Activated T-cell treated with anti-CD3 and anti-CD28 coated beads, Interleukin-2, amount 50 U/mL, for 24 hours (primary cell): ENCODE measurements around the gene PPP5C.
"Not testable (repeated sequence)": the region's sequence is repeated elsewhere in the genome, so short reads cannot be mapped to it uniquely, and the experiment has no call there.

ENCODE experiments used
- DNase-seq: peaks from one replicate; pipeline ENCODE4 v3.0.0-alpha.2; 2020
- H3K27ac Mint-ChIP-seq: 2 replicates; pipeline ENCODE4 v1.8.0; 2020; ENCODE audit warnings: mild to moderate bottlenecking, mixed read lengths
- H3K27me3 Mint-ChIP-seq: 2 replicates; pipeline ENCODE4 v1.8.0; 2020; ENCODE audit warnings: mixed read lengths
- H3K36me3 Mint-ChIP-seq: 2 replicates; pipeline ENCODE4 v1.8.0; 2020; ENCODE audit warnings: low read depth, mixed read lengths
- H3K4me1 Mint-ChIP-seq: 2 replicates; pipeline ENCODE4 v1.8.0; 2020; ENCODE audit warnings: low read depth, mixed read lengths
- H3K4me3 Mint-ChIP-seq: 2 replicates; pipeline ENCODE4 v1.8.0; 2020; ENCODE audit warnings: mild to moderate bottlenecking, moderate library complexity, mixed read lengths
- H3K9me3 Mint-ChIP-seq: 2 replicates; pipeline ENCODE4 v1.8.0; 2020; ENCODE audit warnings: mixed read lengths

The PPP5C gene

DNA sequence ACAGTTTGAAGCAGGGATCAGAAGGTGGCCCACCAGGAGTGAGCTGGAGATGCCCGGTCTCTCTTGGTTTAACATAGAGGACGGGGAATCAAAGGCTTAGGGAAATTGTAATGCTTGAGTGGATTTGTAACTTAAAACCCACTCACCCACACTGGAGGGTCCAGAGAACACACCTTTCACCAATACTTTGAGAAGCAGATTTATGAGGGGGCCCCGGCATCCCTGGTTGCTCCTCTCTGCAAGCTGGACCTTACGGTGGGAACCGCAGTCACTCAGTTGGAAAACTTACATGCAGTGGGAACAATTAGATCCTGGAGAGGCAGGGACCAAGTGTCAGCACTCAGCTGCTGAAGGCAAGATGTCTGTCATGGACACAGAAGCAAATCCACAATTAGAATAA, 20.5 kb downstream of the PPP5C start:
- H3K4me1 Mint-ChIP-seq = peaks cover 44% of the 10 kb centered on the region
- peaks cover 79% of the 10 kb centered on the region for H3K36me3 Mint-ChIP-seq
- H3K4me3 Mint-ChIP-seq = no peak overlapping the region
- H3K27ac Mint-ChIP-seq = no peak overlapping the region
- H3K27me3 Mint-ChIP-seq = no peaks in the 10 kb centered on the region
- DNase-seq = no peak
- H3K9me3 Mint-ChIP-seq = no peaks in the 10 kb centered on the region

DNA sequence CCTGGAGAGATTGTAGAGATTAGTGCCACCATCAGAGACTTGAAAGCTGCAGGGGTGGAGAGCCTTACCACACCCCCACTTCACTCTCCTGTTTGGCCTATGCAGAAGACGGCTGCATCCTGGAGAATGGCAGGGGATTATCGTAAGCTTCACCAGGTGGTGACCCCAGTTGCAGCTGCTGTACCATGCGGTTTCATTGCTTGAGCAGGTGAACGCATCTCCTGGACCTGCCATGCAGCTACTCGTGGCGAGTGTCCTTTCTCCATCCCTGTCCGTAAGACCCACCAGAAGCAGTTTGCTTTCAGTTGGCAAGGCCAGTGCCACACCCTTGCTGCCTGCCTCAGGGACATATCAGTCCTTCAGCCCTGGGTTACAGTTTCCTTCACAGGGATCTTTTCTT, 21.2 kb downstream of the PPP5C start:
- Mint-ChIP-seq H3K4me3 (no peak overlapping the region), H3K9me3 (no peaks in the 10 kb centered on the region), H3K36me3 (peaks cover 84% of the 10 kb centered on the region), H3K27me3 (no peaks in the 10 kb centered on the region), H3K27ac (no peak overlapping the region), H3K4me1 (peaks cover 47% of the 10 kb centered on the region)
- DNase-seq = peak; percentile 19

DNA sequence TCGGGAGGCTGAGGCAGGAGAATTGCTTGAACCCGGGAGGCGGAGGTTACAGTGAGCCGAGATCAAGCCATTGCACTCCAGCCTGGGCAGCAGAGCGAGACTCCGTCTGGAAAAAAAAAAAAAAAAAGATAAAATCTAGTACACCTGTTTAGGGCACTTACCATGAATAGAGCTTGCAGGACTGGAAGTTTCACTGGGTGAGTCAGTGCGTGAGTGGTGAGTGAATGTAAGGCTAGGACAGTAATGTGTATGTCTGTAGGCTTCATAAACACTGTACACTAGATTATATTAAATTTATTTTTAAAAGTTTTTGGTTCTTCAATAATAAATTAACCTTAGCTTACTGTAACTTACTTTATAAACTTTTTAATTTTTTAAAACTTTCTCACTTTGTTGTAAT, 22.9 kb downstream of the PPP5C start:
- DNase-seq = peak; percentile 17
- no peak overlapping the region for H3K27ac Mint-ChIP-seq
- H3K4me1 Mint-ChIP-seq = peaks cover 42% of the 10 kb centered on the region
- H3K36me3 Mint-ChIP-seq = peaks cover 79% of the 10 kb centered on the region
- no peak overlapping the region for H3K4me3 Mint-ChIP-seq
- no peaks in the 10 kb centered on the region for H3K9me3 Mint-ChIP-seq
- no peaks in the 10 kb centered on the region for H3K27me3 Mint-ChIP-seq

DNA sequence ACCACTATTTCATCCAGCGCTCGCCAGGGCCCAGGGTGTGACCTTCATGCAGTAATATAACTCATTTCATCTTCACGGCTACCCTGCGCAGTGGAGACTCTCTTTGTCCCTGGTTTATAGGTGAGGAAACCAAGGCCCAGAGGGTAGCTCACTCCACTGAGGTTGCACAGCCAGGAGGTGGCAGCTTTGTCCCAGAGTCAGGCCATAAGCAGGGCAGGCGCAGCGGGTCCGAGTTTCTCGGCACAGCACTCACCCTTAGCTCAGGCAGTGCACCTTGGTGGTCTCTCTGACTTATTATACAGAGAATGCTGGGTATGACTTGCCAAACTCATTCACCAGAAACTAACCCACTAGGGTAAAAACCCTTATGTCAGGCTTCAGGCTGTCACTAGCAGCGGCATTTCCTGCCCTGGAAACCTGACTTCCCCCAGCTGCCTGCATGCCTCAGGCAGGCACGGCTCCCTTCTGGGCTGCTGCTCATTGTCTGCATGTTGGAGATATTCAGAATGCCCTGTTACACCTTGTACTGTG, 24.5 kb downstream of the PPP5C start:
- Mint-ChIP-seq H3K27ac (peak overlapping the region; percentile 50), H3K27me3 (no peaks in the 10 kb centered on the region), H3K4me1 (peaks cover 39% of the 10 kb centered on the region), H3K9me3 (no peaks in the 10 kb centered on the region), H3K36me3 (peaks cover 80% of the 10 kb centered on the region), H3K4me3 (no peak overlapping the region)
- peak; percentile 33 for DNase-seq

DNA sequence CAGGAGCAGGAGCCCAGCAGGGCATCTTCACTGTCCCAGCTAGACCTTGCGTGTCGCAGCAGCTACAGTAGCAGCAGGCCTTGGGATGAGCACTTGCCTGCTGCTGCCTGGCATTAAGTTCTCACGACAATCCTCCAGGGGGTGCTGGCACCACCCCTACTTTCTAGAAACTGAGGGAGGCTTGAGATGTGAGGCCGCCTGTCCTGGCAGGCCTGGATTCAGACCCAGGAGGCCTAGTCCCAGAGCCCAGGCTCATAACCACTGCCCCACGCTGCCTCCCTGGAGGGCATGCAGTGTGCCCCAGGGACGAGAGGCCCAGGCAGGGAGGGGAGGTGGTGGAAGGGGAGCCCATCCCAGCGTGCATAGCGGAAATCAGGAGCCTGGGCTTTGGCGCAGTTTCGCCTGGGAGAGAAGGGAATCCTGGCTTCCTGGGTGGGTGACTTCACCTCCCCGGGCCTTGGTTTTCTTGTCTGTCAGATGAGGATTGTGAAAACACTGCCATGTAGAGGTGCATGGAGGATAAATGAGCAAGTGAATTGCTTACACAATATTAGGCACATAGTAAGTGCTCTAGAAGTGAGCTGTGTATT, 26.1 kb downstream of the PPP5C start:
- peak; percentile 28 for DNase-seq
- H3K27ac Mint-ChIP-seq = no peak overlapping the region

DNA sequence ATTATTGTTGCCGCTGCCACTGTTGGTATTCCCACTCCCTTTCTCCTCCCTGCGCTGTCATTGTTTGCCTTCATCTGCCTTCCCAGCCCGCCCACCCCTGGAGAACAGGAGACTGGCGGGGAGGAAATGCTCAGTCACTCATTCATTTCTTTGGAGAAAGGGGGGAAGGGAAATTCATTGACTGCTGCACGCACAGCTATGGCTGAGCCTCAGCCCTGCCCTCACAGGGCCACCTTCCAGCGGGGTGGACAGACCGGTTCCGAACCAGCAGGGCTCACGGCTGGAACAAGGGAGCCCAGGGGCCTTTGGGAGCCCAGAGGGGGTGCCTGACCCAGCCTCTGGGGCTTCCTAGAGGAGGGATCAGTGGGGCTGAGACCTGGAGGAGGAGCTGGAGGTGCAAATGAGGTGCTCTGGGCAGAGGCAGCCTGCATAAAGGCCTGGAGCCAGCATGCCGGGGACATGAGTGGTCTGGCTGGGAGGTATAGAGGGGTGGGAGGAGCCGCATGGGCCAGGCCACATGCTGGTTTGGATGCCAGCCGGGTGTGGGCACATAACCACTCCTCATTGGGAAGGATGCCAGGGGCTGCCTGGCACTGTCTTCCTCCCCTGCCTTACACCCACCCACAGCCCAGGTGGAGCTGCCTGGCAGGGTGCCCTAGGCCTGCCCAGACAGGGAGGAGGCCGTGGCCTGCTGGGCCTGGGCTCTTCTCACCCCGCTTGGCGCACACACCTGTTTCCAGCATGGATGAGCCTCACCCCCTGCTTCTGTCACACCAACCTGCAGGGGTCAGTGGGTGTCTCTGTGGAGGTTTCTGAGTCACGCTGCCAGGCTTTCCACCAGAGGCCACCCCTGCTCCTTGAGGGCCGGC, 26.8 kb downstream of the PPP5C start:
- H3K4me1 Mint-ChIP-seq = peaks cover 31% of the 10 kb centered on the region
- peak; percentile 26 for DNase-seq
- H3K4me3 Mint-ChIP-seq = no peak overlapping the region
- peak overlapping the region; percentile 37 for H3K27ac Mint-ChIP-seq
- peaks cover 83% of the 10 kb centered on the region for H3K36me3 Mint-ChIP-seq
- H3K27me3 Mint-ChIP-seq = no peaks in the 10 kb centered on the region
- no peaks in the 10 kb centered on the region for H3K9me3 Mint-ChIP-seq

More for the DNA sequence above, 26.1 kb downstream of the PPP5C start:
- H3K27me3 Mint-ChIP-seq = no peaks in the 10 kb centered on the region
- peaks cover 33% of the 10 kb centered on the region for H3K4me1 Mint-ChIP-seq
- H3K9me3 Mint-ChIP-seq = no peaks in the 10 kb centered on the region
- peaks cover 80% of the 10 kb centered on the region for H3K36me3 Mint-ChIP-seq
- H3K4me3 Mint-ChIP-seq = no peak overlapping the region

DNA sequence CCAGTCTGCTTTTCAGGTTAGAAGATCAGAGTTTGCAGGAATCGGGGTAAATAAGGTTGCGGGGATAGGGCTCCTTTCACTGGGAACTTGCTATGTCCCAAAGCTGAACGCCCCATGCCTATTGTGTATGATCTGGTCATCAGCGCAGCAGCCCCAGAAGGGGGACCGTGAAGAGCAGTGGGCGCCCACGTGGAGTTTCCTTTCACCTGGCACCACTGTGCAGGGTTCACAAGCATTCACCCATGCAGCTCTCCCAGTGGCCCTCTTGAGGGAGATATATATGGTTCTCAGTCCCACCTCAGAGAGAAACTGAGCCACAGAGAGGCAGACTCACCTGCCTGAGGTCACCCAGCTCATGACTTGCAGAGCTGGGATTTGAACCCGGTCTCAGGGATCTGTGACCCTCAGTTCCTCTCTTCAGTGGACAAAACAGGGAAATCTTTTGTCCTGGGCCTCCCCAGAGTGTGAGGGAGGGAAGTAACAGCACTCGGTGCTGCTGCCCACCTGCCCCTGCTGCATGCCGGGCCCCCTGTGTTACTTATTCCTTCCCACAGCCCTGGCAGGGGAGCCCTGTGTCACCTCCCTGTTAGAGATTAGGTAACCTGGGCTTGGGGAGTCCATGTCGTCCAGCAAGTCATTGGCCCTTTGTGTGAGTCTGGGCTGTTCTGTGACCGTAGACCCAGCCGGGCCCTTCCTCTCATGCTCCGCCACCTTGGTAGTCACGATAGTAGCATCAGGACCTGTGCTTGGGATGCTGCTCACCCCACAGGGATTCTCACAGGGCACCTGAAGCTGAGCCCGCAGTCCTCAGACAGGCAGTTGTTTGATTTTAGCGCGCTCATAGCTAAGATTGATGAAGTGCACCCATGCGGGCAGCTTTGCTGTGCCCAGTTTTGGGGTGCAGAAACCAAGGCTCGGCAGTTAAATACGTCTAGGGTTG, 27.9 kb downstream of the PPP5C start:
- peak; percentile 21 for DNase-seq
- Mint-ChIP-seq H3K4me1 (peaks cover 23% of the 10 kb centered on the region), H3K36me3 (peaks cover 87% of the 10 kb centered on the region), H3K9me3 (no peaks in the 10 kb centered on the region), H3K27me3 (no peaks in the 10 kb centered on the region), H3K27ac (no peak overlapping the region), H3K4me3 (no peak overlapping the region)

DNA sequence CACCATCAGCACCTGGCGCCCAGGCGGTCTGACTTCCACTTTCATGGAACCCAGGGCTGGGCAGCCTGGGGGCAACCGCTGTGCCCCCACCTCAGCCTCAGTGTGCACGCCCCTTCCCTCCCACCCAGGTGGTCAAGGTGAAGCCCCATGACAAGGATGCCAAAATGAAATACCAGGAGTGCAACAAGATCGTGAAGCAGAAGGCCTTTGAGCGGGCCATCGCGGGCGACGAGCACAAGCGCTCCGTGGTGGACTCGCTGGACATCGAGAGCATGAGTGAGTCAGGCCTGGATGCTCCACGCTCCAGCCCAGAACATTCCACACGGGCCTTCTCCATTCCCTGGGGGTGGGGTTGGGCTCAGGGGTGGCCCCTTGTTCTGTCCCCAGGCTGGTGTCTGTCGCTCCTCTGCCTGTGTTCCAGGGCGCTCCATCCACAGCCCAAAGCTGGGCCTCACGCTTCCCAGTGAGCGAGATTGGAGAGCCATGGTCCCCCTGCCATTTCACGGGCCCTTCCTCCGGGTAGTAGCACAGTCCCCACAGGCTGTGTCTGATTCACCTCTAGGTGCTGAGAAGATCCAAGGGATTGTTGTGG, 28.7 kb downstream of the PPP5C start:
- not testable (repeated sequence) for H3K27me3 Mint-ChIP-seq, H3K4me3 Mint-ChIP-seq, H3K9me3 Mint-ChIP-seq
- H3K4me1 Mint-ChIP-seq = peaks cover 20% of the 10 kb centered on the region
- H3K36me3 Mint-ChIP-seq = peaks cover 89% of the 10 kb centered on the region
- H3K27ac Mint-ChIP-seq = peak overlapping the region; percentile 13
- DNase-seq = peak; percentile 22

DNA sequence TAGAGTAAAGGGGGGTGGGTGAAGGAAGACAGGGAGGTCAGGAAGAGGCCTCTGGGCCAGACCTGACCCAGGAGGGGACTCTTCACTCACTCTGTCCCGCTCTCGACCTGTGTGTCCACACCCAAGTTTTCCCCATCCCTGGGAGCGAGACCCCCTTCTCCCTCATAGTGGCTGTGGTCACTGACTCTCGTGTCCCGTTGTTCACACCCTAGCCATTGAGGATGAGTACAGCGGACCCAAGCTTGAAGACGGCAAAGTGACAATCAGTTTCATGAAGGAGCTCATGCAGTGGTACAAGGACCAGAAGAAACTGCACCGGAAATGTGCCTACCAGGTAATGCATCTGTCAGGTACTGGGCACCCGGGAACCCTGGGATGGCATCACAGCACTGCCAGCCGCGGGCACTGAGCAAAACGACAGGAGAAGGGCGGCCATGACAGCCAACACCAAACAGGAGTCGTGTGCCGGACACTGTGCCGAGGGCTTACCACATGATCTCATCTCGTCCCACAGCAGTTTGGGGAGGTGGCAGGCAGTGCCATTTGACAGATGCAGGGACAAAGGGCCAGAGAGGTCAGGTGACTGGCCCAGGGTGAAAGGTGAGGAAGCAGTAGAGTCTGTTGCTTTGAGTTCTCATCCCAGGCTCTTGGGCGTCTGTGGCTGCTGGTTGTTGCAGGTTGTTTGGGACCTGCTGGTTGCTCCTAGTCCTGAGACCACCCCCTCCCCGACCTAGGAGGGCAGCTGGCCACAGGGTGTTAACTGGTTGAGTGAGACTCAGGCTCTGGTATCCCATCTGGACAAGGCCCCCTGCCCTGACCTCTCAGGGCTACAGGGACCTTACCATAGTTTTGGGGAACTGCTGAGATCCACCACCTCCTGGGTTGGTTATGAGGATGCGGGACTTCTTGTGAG, 29.6 kb downstream of the PPP5C start:
- H3K27ac Mint-ChIP-seq = no peak overlapping the region
- peaks cover 89% of the 10 kb centered on the region for H3K36me3 Mint-ChIP-seq
- H3K9me3 Mint-ChIP-seq = no peaks in the 10 kb centered on the region
- peaks cover 12% of the 10 kb centered on the region for H3K4me1 Mint-ChIP-seq
- DNase-seq = peak; percentile 18
- H3K4me3 Mint-ChIP-seq = no peak overlapping the region
- H3K27me3 Mint-ChIP-seq = no peaks in the 10 kb centered on the region

DNA sequence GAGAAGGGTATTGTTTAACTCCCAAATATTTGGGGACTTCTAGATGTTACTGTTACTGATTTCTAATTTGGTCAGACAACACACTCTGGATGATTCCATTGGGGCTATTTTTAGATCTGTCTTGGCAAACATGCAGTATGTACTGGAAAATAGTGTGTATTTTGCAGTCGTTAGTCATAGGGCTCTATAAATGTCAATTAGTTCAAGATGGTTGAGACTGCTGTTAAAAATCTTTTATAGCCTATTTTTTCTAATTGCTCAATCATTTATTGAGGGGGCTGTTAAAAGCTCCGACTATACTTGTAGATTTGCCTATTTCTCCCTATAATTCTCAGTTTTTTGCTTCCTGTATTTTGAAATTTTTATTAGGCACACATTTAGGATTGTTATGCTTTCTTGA, 31.4 kb downstream of the PPP5C start:
- Mint-ChIP-seq H3K4me1 (no peaks in the 10 kb centered on the region), H3K27me3 (no peaks in the 10 kb centered on the region), H3K4me3 (no peak overlapping the region), H3K27ac (no peak overlapping the region), H3K9me3 (no peaks in the 10 kb centered on the region), H3K36me3 (peaks cover 93% of the 10 kb centered on the region)
- DNase-seq = no peak

DNA sequence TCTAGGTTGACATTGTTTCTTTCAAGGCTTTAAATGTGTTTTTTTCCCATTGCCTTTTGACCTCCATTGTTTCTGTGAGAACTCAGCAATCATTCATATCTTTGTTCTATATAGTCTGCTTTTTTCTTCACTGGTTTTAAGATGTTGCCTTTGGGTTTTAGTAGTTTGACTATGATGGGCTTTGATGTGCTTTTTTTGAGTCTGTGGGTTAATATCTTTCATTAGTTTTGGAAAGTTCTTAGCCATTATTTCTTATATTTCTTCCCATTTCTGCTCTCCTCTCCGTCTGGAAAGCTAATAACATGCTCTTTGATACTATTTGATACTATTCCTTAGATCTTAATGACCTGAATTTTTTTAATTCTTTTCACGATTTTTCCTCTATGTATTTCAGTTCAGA, 33.8 kb downstream of the PPP5C start:
- H3K4me3 Mint-ChIP-seq = no peak overlapping the region
- H3K9me3 Mint-ChIP-seq = no peaks in the 10 kb centered on the region
- DNase-seq = no peak
- H3K36me3 Mint-ChIP-seq = peaks cover 98% of the 10 kb centered on the region
- H3K27me3 Mint-ChIP-seq = no peaks in the 10 kb centered on the region
- no peaks in the 10 kb centered on the region for H3K4me1 Mint-ChIP-seq
- H3K27ac Mint-ChIP-seq = no peak overlapping the region

DNA sequence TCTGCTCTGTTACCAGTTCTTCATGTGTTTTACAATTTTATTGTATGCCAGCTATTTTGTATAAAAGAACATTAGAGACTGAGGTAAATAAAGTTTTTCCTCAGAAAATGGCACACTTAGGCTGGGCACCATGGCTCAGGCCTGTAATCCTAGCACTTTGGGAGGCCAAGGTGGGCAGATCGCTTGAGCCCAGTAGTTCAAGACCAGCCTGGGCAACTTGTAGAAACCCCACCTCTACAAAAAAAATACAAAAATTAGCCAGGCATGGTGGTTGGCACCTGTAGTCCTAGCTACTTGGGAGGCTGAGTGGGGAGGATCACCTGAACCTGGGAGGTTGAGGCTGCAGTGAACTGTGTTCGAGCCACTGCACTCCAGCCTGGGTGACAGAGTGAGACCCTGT, 34.5 kb downstream of the PPP5C start:
- H3K4me1 Mint-ChIP-seq = no peaks in the 10 kb centered on the region
- no peak overlapping the region for H3K4me3 Mint-ChIP-seq
- no peak for DNase-seq
- no peaks in the 10 kb centered on the region for H3K9me3 Mint-ChIP-seq
- H3K36me3 Mint-ChIP-seq = peaks cover 97% of the 10 kb centered on the region
- no peak overlapping the region for H3K27ac Mint-ChIP-seq
- no peaks in the 10 kb centered on the region for H3K27me3 Mint-ChIP-seq

DNA sequence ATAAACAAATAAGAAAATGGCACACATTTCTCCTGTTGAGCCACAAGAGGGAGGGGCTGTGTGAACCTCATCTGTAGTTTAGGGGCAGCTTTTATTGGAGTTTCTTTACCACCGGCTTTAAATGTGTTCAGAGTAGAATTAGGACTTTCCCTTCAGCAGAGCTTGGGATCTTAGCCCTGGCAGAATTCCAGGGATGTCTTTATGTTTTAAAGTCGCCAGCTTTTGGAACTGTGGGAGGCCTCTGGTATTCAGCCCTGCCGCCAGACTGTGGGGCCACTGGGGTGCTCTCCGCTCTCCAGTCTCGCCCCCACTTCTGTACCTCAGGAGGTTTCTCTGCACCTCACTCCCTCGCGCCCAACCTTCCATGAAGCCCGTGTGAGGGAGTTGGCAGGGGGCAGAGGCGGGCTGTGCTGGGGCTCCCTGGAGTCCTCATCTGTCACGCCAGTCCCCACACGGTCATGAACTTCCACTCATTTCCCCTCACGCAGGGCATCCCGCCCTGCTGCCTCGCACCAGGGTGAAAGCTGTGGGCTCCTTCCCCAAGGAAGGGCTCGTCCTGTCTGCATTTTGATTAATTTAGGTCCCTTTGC, 35.0 kb downstream of the PPP5C start:
- no peaks in the 10 kb centered on the region for H3K9me3 Mint-ChIP-seq
- peak; percentile 11 for DNase-seq
- peaks cover 96% of the 10 kb centered on the region for H3K36me3 Mint-ChIP-seq
- H3K27me3 Mint-ChIP-seq = no peaks in the 10 kb centered on the region
- H3K4me3 Mint-ChIP-seq = no peak overlapping the region
- H3K4me1 Mint-ChIP-seq = no peaks in the 10 kb centered on the region
- no peak overlapping the region for H3K27ac Mint-ChIP-seq
